Fibroblast of skin of right biceps (primary cell): ENCODE measurements around the gene INTS3.
"Not testable (repeated sequence)": the region's sequence is repeated elsewhere in the genome, so short reads cannot be mapped to it uniquely, and the experiment has no call there.

Source experiments
- DNase-seq: peaks from one replicate; pipeline ENCODE4 v3.0.0-alpha.2; 2013

INTS3 gene

GRCh38 chr1:153763365-153764225 lies 35.7 kb downstream of the INTS3 start:
- no peak for DNase-seq

- no peak for DNase-seq
Observed at GRCh38 chr1:153764310-153764709, 36.5 kb downstream of the INTS3 start.

- not testable (repeated sequence) for DNase-seq
Observed at GRCh38 chr1:153766663-153767062, 38.8 kb downstream of the INTS3 start.

GRCh38 chr1:153767519-153767918 lies 39.7 kb downstream of the INTS3 start:
- no peak for DNase-seq

GRCh38 chr1:153768316-153769181 lies 40.7 kb downstream of the INTS3 start:
- DNase-seq = no peak

GRCh38 chr1:153769221-153769620 lies 41.4 kb downstream of the INTS3 start:
- DNase-seq = no peak

- peak; percentile 24 for DNase-seq
Observed at GRCh38 chr1:153770797-153771196, 42.9 kb downstream of the INTS3 start.

- DNase-seq = no peak
Observed at GRCh38 chr1:153771261-153771660, 43.4 kb downstream of the INTS3 start.

- DNase-seq = peak; percentile 16
Observed at GRCh38 chr1:153771841-153772593, 44.2 kb downstream of the INTS3 start.

GRCh38 chr1:153773096-153773921 lies 45.5 kb downstream of the INTS3 start:
- no peak for DNase-seq

- DNase-seq = no peak
Observed at GRCh38 chr1:153774026-153774595, 46.3 kb downstream of the INTS3 start.

GRCh38 chr1:153774780-153775457 lies 47.1 kb downstream of the INTS3 start, which contains the start of gene SLC27A3:
Gene SLC27A3 (plus strand): TSS chr1:153775407. CDS start chr1:153775498, 91 bp downstream.
- peak; percentile 59 for DNase-seq

GRCh38 chr1:153775458-153776327 lies 47.8 kb downstream of the INTS3 start:
- DNase-seq = peak; percentile 24

GRCh38 chr1:153776352-153776751 lies 48.5 kb downstream of the INTS3 start:
- no peak for DNase-seq

- no peak for DNase-seq
Observed at GRCh38 chr1:153776845-153777370, 49.1 kb downstream of the INTS3 start.

GRCh38 chr1:153777648-153778047 lies 49.8 kb downstream of the INTS3 start:
- no peak for DNase-seq

GRCh38 chr1:153778051-153778823 lies 50.4 kb downstream of the INTS3 start:
- DNase-seq = no peak

GRCh38 chr1:153778824-153779519 lies 51.1 kb downstream of the INTS3 start:
- DNase-seq = no peak
